OCI-LY7 (cell line): Measurements from ENCODE around the gene CYP11A1. TPM values are rescaled to one million over a fixed set of nuclear protein-coding genes. Genes with fewer than 3 reads are reported as not detected.

ENCODE experiments used
- BruUV-seq: library from RNA; stranded (reverse); fragments of 400-500 nt; replicated peaks from 2 replicates; lab custom pipeline; 2021; lab: Mats Ljungman, UMichigan
- CTCF ChIA-PET: fragments of 300-600 bp; sonication (Branson Sonifier 250); formaldehyde crosslinking; loops from one replicate; lab custom pipeline; 2022; ENCODE audit warnings: antibody characterized with exemption; ENCODE audit not compliant: unreplicated experiment; lab: Charles Lee
- POLR2A ChIA-PET: fragments of 300-600 bp; sonication (Branson Sonifier 250); formaldehyde crosslinking; loops from one replicate; lab custom pipeline; 2022; ENCODE audit warnings: antibody characterized with exemption; lab: Charles Lee
- DNase-seq: peaks from one replicate; pipeline ENCODE4 v3.0.0-alpha.2; 2015; ENCODE audit warnings: low spot score
- H2AFZ ChIP-seq: fragments of 200-600 bp; sonication (generic), shearing (Covaris generic); 2 replicates; pipeline ENCODE4 v1.6.1; 2014; ENCODE audit warnings: mild to moderate bottlenecking, antibody characterized with exemption, low read length, moderate library complexity
- H3K27ac ChIP-seq: fragments of 200-600 bp; sonication (generic); 2 replicates; pipeline ENCODE4 v1.5.1; 2014; ENCODE audit warnings: mixed run types, low read depth, mild to moderate bottlenecking, moderate library complexity, low read length, inconsistent platforms; ENCODE audit not compliant: poor library complexity, severe bottlenecking
- H3K36me3 ChIP-seq: fragments of 200-600 bp; sonication (generic); 2 replicates; pipeline ENCODE4 v1.6.1; 2014; ENCODE audit warnings: mild to moderate bottlenecking, antibody characterized with exemption, low read length, moderate library complexity, mixed read lengths; ENCODE audit not compliant: insufficient read depth
- H3K4me1 ChIP-seq: fragments of 200-600 bp; sonication (generic); 2 replicates; pipeline ENCODE4 v1.5.1; 2014; ENCODE audit warnings: mild to moderate bottlenecking, low read length; ENCODE audit not compliant: insufficient read depth, poor library complexity, severe bottlenecking
- H3K4me2 ChIP-seq: fragments of 200-600 bp; sonication (generic); 2 replicates; pipeline ENCODE4 v1.6.1; 2014; ENCODE audit warnings: mild to moderate bottlenecking, low read length
- H3K4me3 ChIP-seq: fragments of 200-600 bp; sonication (generic); 2 replicates; pipeline ENCODE4 v1.5.1; 2014; ENCODE audit warnings: mild to moderate bottlenecking, low read depth, low read length; ENCODE audit not compliant: poor library complexity, severe bottlenecking
- H3K79me2 ChIP-seq: fragments of 200-600 bp; sonication (generic); 2 replicates; pipeline ENCODE4 v1.6.1; 2016; ENCODE audit warnings: low read depth, mild to moderate bottlenecking, low read length, moderate library complexity, mixed read lengths; ENCODE audit not compliant: insufficient read depth
- H3K9me2 ChIP-seq: fragments of 200-600 bp; sonication (generic); 2 replicates; pipeline ENCODE4 v1.6.1; 2016; ENCODE audit warnings: mild to moderate bottlenecking, low read length, mixed read lengths; ENCODE audit not compliant: insufficient read depth
- H3K9me3 ChIP-seq: fragments of 200-600 bp; sonication (generic); 2 replicates; pipeline ENCODE4 v1.6.1; 2014; ENCODE audit warnings: mild to moderate bottlenecking, mixed run types, low read length, mixed read lengths
- H4K20me1 ChIP-seq: fragments of 200-600 bp; sonication (generic); 2 replicates; pipeline ENCODE4 v1.6.1; 2014; ENCODE audit warnings: mild to moderate bottlenecking, antibody characterized with exemption, low read length, moderate library complexity, mixed read lengths; ENCODE audit not compliant: insufficient read depth
- CTCF ChIP-seq: fragments of 200-600 bp; sonication (generic); conservative IDR thresholded peaks from 2 replicates; pipeline ENCODE4 v1.5.1; 2014; ENCODE audit warnings: mild to moderate bottlenecking, antibody characterized with exemption, low read length, moderate library complexity, mixed read lengths
- EZH2phosphoT487 ChIP-seq: fragments of 200-600 bp; sonication (generic); IDR thresholded peaks from 2 replicates; pipeline ENCODE4 v1.6.1; 2018; ENCODE audit warnings: low read depth, borderline replicate concordance, mild to moderate bottlenecking, mixed run types, antibody characterized with exemption, low read length, moderate library complexity, mixed read lengths
- intact Hi-C: fragments of 100-400 bp; cut with micrococcal nuclease; formaldehyde crosslinking; loops from one replicate; pipeline ENCODE4 v1.10.0; 2022; ENCODE audit not compliant: unreplicated experiment
- total RNA-seq, 2 experiments: library from RNA; depleted of rRNA in 1 of 2; stranded (reverse); fragments of >200 nt in 1 of 2; shearing (Covaris generic) in 1 of 2; gene quantifications; 2 replicates each; pipeline ENCODE4 v1.2.3, GENCODE V29; 2014 to 2022

The CYP11A1 gene
- total RNA-seq, 2 experiments from 2014 or later = not detected

- Histone ChIP-seq H2AFZ (no peak overlapping the region), H3K9me2 (no peaks in the 10 kb centered on the region), H3K4me2 (no peak overlapping the region), H3K4me1 (no peaks in the 10 kb centered on the region), H3K79me2 (no peaks in the 10 kb centered on the region), H3K9me3 (no peaks in the 10 kb centered on the region), H3K27ac (no peak overlapping the region), H3K36me3 (no peaks in the 10 kb centered on the region), H4K20me1 (no peaks in the 10 kb centered on the region), H3K4me3 (no peak overlapping the region)
- intact Hi-C loops = no loop called here
- ChIA-PET POLR2A (interaction anchor here (0.6 kb wide), 1 partner anchor 695 kb away, joined by 3 read pairs; the partner anchor contains the start of gene PPCDC), CTCF (no interaction called here)
- DNase-seq = no peak
- no TSS peak for BruUV-seq
- no peak for TF ChIP-seq CTCF
- no peak for TF ChIP-seq EZH2phosphoT487
These were observed 39.0 kb downstream of the CYP11A1 start for GRCh38 chr15:74328331-74329056.

DNA sequence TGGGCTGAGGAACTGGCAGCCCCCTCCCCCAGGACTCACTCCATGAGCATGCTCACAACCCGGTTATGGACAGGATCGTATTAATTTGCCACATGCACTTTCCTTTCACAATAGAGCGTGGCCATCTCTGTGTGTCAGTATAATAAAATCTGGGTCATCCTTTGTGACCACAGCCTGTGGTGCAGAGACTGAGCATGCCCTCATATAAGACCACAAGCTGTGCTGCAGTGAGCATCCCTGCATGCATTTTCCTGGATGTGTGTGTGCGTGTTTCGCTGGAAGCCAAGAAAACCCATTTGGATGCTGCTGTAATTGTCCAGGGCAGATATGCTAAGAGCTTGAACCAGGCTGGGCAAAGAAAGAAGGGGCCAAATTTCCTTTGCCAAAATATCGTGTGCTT is 39.7 kb downstream of the CYP11A1 start:
- Histone ChIP-seq H3K4me1 (no peaks in the 10 kb centered on the region), H3K79me2 (no peaks in the 10 kb centered on the region), H3K4me2 (no peak overlapping the region), H4K20me1 (no peaks in the 10 kb centered on the region), H3K36me3 (no peaks in the 10 kb centered on the region), H3K9me3 (no peaks in the 10 kb centered on the region), H2AFZ (no peak overlapping the region), H3K4me3 (no peak overlapping the region), H3K27ac (no peak overlapping the region), H3K9me2 (no peaks in the 10 kb centered on the region)
- ChIA-PET CTCF (no interaction called here), POLR2A (no interaction called here)
- BruUV-seq = no TSS peak
- intact Hi-C loops = no loop called here
- TF ChIP-seq EZH2phosphoT487 (no peak), CTCF (no peak)
- DNase-seq = no peak

DNA sequence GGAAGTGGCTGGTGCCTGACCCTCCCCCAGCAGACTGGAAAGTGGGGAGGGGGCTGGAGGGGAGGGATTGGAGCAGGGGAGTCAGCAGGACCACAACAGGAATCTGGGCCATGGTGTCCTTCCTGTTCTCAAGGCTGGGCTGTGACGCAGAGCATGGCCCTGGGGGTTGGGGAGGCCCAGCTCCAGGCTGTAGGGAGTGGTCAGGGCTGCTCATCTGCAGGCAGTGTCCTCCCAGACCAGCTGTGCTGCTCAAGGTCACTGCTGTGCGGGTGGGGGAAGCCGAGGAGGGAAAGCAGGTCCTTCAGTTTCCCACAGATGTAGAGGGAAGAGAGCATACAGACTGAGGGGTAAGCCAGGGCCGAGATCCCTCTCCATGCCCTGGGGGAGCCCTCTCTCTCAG is 40.7 kb downstream of the CYP11A1 start:
- Histone ChIP-seq H3K4me2 (no peak overlapping the region), H4K20me1 (no peaks in the 10 kb centered on the region), H3K27ac (no peak overlapping the region), H3K79me2 (no peaks in the 10 kb centered on the region), H3K36me3 (no peaks in the 10 kb centered on the region), H3K4me3 (no peak overlapping the region), H3K9me2 (no peaks in the 10 kb centered on the region), H2AFZ (no peak overlapping the region), H3K4me1 (no peaks in the 10 kb centered on the region), H3K9me3 (no peaks in the 10 kb centered on the region)
- intact Hi-C loops = no loop called here
- no peak for TF ChIP-seq EZH2phosphoT487
- TF ChIP-seq CTCF = no peak
- BruUV-seq = no TSS peak
- DNase-seq = no peak
- CTCF ChIA-PET = no interaction called here
- POLR2A ChIA-PET = no interaction called here
